Activated T-cell treated with anti-CD3 and anti-CD28 coated beads, Interleukin-2, amount 50 U/mL, for 1 hour (primary cell): ENCODE measurements around the gene PAFAH1B1.
A peak's percentile ranks its signal among the peaks of the same experiment; 100 is the strongest.
"Not testable (repeated sequence)": the region's sequence is repeated elsewhere in the genome, so short reads cannot be mapped to it uniquely, and the experiment has no call there.

Experiments
- DNase-seq: peaks from one replicate; pipeline ENCODE4 v3.0.0-alpha.2; 2020

The PAFAH1B1 gene

GRCh38 chr17:2636169-2636930 is 42.9 kb downstream of the PAFAH1B1 start:
- no peak for DNase-seq

GRCh38 chr17:2637422-2637821 is 44.0 kb downstream of the PAFAH1B1 start:
- DNase-seq: no peak

GRCh38 chr17:2644971-2645370 is 51.5 kb downstream of the PAFAH1B1 start:
- no peak for DNase-seq

GRCh38 chr17:2647957-2648356 is 54.5 kb downstream of the PAFAH1B1 start:
- no peak for DNase-seq

- no peak for DNase-seq
Observed at GRCh38 chr17:2649191-2649590, 55.7 kb downstream of the PAFAH1B1 start.

GRCh38 chr17:2652911-2653310 is 59.5 kb downstream of the PAFAH1B1 start:
- not testable (repeated sequence) for DNase-seq

GRCh38 chr17:2655546-2655945 is 62.1 kb downstream of the PAFAH1B1 start:
- DNase-seq: no peak

- DNase-seq: no peak
Observed at GRCh38 chr17:2656283-2656682, 62.8 kb downstream of the PAFAH1B1 start.

- DNase-seq: not testable (repeated sequence)
Observed at GRCh38 chr17:2659337-2659736, 65.9 kb downstream of the PAFAH1B1 start.

GRCh38 chr17:2660410-2660809 is 67.0 kb downstream of the PAFAH1B1 start:
- DNase-seq: not testable (repeated sequence)

- no peak for DNase-seq
Observed at GRCh38 chr17:2672026-2672425, 78.6 kb downstream of the PAFAH1B1 start.

- not testable (repeated sequence) for DNase-seq
Observed at GRCh38 chr17:2679247-2679646, 85.8 kb downstream of the PAFAH1B1 start.

- DNase-seq: no peak
Observed at GRCh38 chr17:2680961-2681360, 87.5 kb downstream of the PAFAH1B1 start.

- DNase-seq: no peak
Observed at GRCh38 chr17:2681650-2682049, 88.2 kb downstream of the PAFAH1B1 start.

- no peak for DNase-seq
Observed at GRCh38 chr17:2682176-2682938, 88.9 kb downstream of the PAFAH1B1 start.

- no peak for DNase-seq
Observed at GRCh38 chr17:2683912-2684311, 90.5 kb downstream of the PAFAH1B1 start.

- peak; percentile 19 for DNase-seq
Observed at GRCh38 chr17:2684549-2684948, 91.1 kb downstream of the PAFAH1B1 start.

- peak; percentile 21 for DNase-seq
Observed at GRCh38 chr17:2685696-2686095, 92.2 kb downstream of the PAFAH1B1 start.

GRCh38 chr17:2687074-2687418 is 93.6 kb downstream of the PAFAH1B1 start:
- DNase-seq: peak; percentile 37

GRCh38 chr17:2688351-2689342 is 95.2 kb downstream of the PAFAH1B1 start:
- DNase-seq: peak; percentile 25

- DNase-seq: peak; percentile 32
Observed at GRCh38 chr17:2689411-2690164, 96.1 kb downstream of the PAFAH1B1 start.
